ENCODE data around the gene FSTL4.
A peak's percentile ranks its signal among the peaks of the same experiment; 100 is the strongest.

The FSTL4 gene

GRCh38 chr5:133202066-133202665 lies 410.2 kb downstream of the FSTL4 start:
- no peak for DNase-seq

- DNase-seq: no peak
These were observed 411.0 kb downstream of the FSTL4 start for GRCh38 chr5:133201310-133201709.

- no peak for DNase-seq
These were observed 412.1 kb downstream of the FSTL4 start for GRCh38 chr5:133200256-133200655.

GRCh38 chr5:133199417-133200178 lies 412.7 kb downstream of the FSTL4 start:
- DNase-seq: no peak

GRCh38 chr5:133198511-133198910 lies 413.8 kb downstream of the FSTL4 start:
- no peak for DNase-seq

- no peak for DNase-seq
These were observed 415.8 kb downstream of the FSTL4 start for GRCh38 chr5:133196441-133197085.

- DNase-seq: no peak
These were observed 417.1 kb downstream of the FSTL4 start for GRCh38 chr5:133195250-133195649.

- no peak for DNase-seq
These were observed 418.5 kb downstream of the FSTL4 start for GRCh38 chr5:133193794-133194193.

- DNase-seq: no peak
These were observed 419.6 kb downstream of the FSTL4 start for GRCh38 chr5:133192716-133193115.

GRCh38 chr5:133189881-133190280 lies 422.5 kb downstream of the FSTL4 start:
- DNase-seq: no peak

GRCh38 chr5:133179405-133179804 lies 432.9 kb downstream of the FSTL4 start:
- no peak for DNase-seq

GRCh38 chr5:133170756-133171387 lies 441.5 kb downstream of the FSTL4 start:
- peak; percentile 25 for DNase-seq

- no peak for DNase-seq
These were observed 447.6 kb downstream of the FSTL4 start for GRCh38 chr5:133164759-133165158.

- no peak for DNase-seq
These were observed 448.5 kb downstream of the FSTL4 start for GRCh38 chr5:133163839-133164238.

- DNase-seq: no peak
These were observed 452.8 kb downstream of the FSTL4 start for GRCh38 chr5:133159543-133159942.

GRCh38 chr5:133155326-133155969 lies 456.9 kb downstream of the FSTL4 start:
- no peak for DNase-seq

- no peak for DNase-seq
These were observed 457.9 kb downstream of the FSTL4 start for GRCh38 chr5:133154274-133155075.

- no peak for DNase-seq
These were observed 461.3 kb downstream of the FSTL4 start for GRCh38 chr5:133150909-133151544.

GRCh38 chr5:133149345-133149744 lies 463.0 kb downstream of the FSTL4 start:
- no peak for DNase-seq

GRCh38 chr5:133147815-133148567 lies 464.4 kb downstream of the FSTL4 start:
- DNase-seq: no peak

GRCh38 chr5:133147411-133147810 lies 464.9 kb downstream of the FSTL4 start:
- no peak for DNase-seq

Measured in stimulated activated naive CD4-positive, alpha-beta T cell treated with Interleukin-2 at 50 U/mL for 16 hours (primary cell).